ENCODE data around the gene HOXD3. TPM values are rescaled to one million over a fixed set of nuclear protein-coding genes. Genes with fewer than 3 reads are reported as not detected.

The HOXD3 gene
- total and polyA plus RNA-seq, 2 experiments from 2014 or later, result not detected

- peak; percentile 76 to 84 for TF ChIP-seq CTCF (conservative IDR thresholded peaks at IDR 0.05; ENCODE audit: low read depth in 2 of 2)
Measured at GRCh38 chr2:176118601-176119339, 38.3 kb upstream of the HOXD3 start (continued).

GRCh38 chr2:176120364-176121189, 36.5 kb upstream of the HOXD3 start:
- H3K36me3 Mint-ChIP-seq (ENCODE audit: low read depth), result peaks cover 8% of the 10 kb centered on the region; the same call in 2 of the 3 replicates
- peaks cover 100% of the 10 kb centered on the region for H3K27me3 ChIP-seq (ENCODE audit: insufficient read depth)
- no peak overlapping the region for H3K4me3 Mint-ChIP-seq
- peak overlapping the region; percentile 26 for H3K4me3 ChIP-seq
- H3K4me2 ChIP-seq, result peak overlapping the region; percentile 32; the same call in 1 of the 2 replicates
- no peak overlapping the region for H3K27ac ChIP-seq (ENCODE audit: low read depth)
- peaks cover 19% of the 10 kb centered on the region for H3K4me1 ChIP-seq (ENCODE audit: insufficient read depth)
- H3K4me1 Mint-ChIP-seq, result peaks cover 14% of the 10 kb centered on the region
- ATAC-seq (no peak), DNase-seq (ENCODE audit: low spot score) (no peak)
- no peak overlapping the region for H2AFZ ChIP-seq
- no peaks in the 10 kb centered on the region for H3K36me3 ChIP-seq (ENCODE audit: insufficient read depth)
- peaks cover 27% of the 10 kb centered on the region for H4K20me1 ChIP-seq (replicated peaks; ENCODE audit: insufficient read depth)
- H3K79me2 ChIP-seq (replicated peaks; ENCODE audit: insufficient read depth), result no peaks in the 10 kb centered on the region
- no peaks in the 10 kb centered on the region for H3K9me2 ChIP-seq (ENCODE audit: insufficient read depth)
- no peak overlapping the region for H3K27ac Mint-ChIP-seq
- TF ChIP-seq REST (IDR thresholded peaks at IDR 0.05; ENCODE audit: unreplicated experiment), result no peak
- peak; percentile 79 for TF ChIP-seq EZH2 (IDR thresholded peaks at IDR 0.05; ENCODE audit: low read depth, unreplicated experiment)
- no peak for TF ChIP-seq POLR2AphosphoS5 (IDR thresholded peaks at IDR 0.05; ENCODE audit: low read depth)
- peak in 1 of 2 experiments; percentile 27; a peak in 1 of 4 replicates for TF ChIP-seq CTCF (conservative IDR thresholded peaks at IDR 0.05; ENCODE audit: low read depth in 2 of 2)
- peak; percentile 47 for TF ChIP-seq EZH2phosphoT487 (IDR thresholded peaks at IDR 0.05; ENCODE audit: unreplicated experiment)
- peaks cover 35% of the 10 kb centered on the region; the same call in 1 of the 2 replicates for H3F3A ChIP-seq (replicated peaks; ENCODE audit: low read depth)
- H3K27me3 Mint-ChIP-seq (ENCODE audit: insufficient read depth, low read depth, poor library complexity), result peaks cover 99% of the 10 kb centered on the region
- H3K9me3 Mint-ChIP-seq, result peaks cover 24% of the 10 kb centered on the region
